ENCODE results near the gene ZNF786. TPM values are rescaled to one million over a fixed set of nuclear protein-coding genes. Genes with fewer than 3 reads are reported as not detected.

The ZNF786 gene
- total and polyA plus RNA-seq, 9 of the 15 experiments (the other 6 are each of a cell fraction or from before 2014, with no cell fraction given), result 0.31 to 5.4 (median 3.0) TPM

DNA sequence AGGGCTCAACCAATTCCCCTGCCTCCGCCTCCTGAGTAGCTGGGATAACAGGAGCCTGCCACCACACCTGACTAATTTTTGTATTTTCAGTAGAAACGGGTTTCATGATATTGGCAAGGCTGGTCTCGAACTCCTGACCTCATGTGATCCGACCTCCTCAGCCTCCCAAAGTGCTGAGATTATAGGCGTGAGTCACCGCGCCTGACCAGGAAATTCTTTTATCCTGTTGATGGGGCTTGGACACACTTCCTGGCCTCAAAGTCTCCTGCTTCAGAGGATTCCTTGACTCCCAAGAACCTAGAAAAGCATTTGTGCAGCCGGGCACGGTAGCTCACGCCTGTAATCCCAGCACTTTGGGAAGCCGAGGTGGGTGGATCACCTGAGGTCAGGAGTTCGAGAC, 19.5 kb upstream of the ZNF786 start (continued):
- TF ChIP-seq, protein P1, sequence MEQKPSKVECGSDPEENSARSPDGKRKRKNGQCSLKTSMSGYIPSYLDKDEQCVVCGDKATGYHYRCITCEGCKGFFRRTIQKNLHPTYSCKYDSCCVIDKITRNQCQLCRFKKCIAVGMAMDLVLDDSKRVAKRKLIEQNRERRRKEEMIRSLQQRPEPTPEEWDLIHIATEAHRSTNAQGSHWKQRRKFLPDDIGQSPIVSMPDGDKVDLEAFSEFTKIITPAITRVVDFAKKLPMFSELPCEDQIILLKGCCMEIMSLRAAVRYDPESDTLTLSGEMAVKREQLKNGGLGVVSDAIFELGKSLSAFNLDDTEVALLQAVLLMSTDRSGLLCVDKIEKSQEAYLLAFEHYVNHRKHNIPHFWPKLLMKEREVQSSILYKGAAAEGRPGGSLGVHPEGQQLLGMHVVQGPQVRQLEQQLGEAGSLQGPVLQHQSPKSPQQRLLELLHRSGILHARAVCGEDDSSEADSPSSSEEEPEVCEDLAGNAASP (IDR thresholded peaks at IDR 0.05), result no peak
- no peak for TF ChIP-seq HNRNPLL (IDR thresholded peaks at IDR 0.05; ENCODE audit: low read depth, low read length, poor library complexity, severe bottlenecking)
- no peak for TF ChIP-seq RBM25 (IDR thresholded peaks at IDR 0.05; ENCODE audit: low read depth, low read length, severe bottlenecking)
- no peak for TF ChIP-seq ZNF354B (CRISPR knock-in tag; IDR thresholded peaks at IDR 0.05)
- no peak for TF ChIP-seq PCBP2 (IDR thresholded peaks at IDR 0.05; ENCODE audit: low read depth, low read length, poor library complexity, severe bottlenecking)
- TF ChIP-seq ZSCAN32 (CRISPR knock-in tag; IDR thresholded peaks at IDR 0.05), result no peak
- TF ChIP-seq, protein P2, sequence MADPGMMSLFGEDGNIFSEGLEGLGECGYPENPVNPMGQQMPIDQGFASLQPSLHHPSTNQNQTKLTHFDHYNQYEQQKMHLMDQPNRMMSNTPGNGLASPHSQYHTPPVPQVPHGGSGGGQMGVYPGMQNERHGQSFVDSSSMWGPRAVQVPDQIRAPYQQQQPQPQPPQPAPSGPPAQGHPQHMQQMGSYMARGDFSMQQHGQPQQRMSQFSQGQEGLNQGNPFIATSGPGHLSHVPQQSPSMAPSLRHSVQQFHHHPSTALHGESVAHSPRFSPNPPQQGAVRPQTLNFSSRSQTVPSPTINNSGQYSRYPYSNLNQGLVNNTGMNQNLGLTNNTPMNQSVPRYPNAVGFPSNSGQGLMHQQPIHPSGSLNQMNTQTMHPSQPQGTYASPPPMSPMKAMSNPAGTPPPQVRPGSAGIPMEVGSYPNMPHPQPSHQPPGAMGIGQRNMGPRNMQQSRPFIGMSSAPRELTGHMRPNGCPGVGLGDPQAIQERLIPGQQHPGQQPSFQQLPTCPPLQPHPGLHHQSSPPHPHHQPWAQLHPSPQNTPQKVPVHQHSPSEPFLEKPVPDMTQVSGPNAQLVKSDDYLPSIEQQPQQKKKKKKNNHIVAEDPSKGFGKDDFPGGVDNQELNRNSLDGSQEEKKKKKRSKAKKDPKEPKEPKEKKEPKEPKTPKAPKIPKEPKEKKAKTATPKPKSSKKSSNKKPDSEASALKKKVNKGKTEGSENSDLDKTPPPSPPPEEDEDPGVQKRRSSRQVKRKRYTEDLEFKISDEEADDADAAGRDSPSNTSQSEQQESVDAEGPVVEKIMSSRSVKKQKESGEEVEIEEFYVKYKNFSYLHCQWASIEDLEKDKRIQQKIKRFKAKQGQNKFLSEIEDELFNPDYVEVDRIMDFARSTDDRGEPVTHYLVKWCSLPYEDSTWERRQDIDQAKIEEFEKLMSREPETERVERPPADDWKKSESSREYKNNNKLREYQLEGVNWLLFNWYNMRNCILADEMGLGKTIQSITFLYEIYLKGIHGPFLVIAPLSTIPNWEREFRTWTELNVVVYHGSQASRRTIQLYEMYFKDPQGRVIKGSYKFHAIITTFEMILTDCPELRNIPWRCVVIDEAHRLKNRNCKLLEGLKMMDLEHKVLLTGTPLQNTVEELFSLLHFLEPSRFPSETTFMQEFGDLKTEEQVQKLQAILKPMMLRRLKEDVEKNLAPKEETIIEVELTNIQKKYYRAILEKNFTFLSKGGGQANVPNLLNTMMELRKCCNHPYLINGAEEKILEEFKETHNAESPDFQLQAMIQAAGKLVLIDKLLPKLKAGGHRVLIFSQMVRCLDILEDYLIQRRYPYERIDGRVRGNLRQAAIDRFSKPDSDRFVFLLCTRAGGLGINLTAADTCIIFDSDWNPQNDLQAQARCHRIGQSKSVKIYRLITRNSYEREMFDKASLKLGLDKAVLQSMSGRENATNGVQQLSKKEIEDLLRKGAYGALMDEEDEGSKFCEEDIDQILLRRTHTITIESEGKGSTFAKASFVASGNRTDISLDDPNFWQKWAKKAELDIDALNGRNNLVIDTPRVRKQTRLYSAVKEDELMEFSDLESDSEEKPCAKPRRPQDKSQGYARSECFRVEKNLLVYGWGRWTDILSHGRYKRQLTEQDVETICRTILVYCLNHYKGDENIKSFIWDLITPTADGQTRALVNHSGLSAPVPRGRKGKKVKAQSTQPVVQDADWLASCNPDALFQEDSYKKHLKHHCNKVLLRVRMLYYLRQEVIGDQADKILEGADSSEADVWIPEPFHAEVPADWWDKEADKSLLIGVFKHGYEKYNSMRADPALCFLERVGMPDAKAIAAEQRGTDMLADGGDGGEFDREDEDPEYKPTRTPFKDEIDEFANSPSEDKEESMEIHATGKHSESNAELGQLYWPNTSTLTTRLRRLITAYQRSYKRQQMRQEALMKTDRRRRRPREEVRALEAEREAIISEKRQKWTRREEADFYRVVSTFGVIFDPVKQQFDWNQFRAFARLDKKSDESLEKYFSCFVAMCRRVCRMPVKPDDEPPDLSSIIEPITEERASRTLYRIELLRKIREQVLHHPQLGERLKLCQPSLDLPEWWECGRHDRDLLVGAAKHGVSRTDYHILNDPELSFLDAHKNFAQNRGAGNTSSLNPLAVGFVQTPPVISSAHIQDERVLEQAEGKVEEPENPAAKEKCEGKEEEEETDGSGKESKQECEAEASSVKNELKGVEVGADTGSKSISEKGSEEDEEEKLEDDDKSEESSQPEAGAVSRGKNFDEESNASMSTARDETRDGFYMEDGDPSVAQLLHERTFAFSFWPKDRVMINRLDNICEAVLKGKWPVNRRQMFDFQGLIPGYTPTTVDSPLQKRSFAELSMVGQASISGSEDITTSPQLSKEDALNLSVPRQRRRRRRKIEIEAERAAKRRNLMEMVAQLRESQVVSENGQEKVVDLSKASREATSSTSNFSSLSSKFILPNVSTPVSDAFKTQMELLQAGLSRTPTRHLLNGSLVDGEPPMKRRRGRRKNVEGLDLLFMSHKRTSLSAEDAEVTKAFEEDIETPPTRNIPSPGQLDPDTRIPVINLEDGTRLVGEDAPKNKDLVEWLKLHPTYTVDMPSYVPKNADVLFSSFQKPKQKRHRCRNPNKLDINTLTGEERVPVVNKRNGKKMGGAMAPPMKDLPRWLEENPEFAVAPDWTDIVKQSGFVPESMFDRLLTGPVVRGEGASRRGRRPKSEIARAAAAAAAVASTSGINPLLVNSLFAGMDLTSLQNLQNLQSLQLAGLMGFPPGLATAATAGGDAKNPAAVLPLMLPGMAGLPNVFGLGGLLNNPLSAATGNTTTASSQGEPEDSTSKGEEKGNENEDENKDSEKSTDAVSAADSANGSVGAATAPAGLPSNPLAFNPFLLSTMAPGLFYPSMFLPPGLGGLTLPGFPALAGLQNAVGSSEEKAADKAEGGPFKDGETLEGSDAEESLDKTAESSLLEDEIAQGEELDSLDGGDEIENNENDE (IDR thresholded peaks at IDR 0.05; ENCODE audit: low read depth, low read length), result no peak
- TF ChIP-seq SREBF1 (IDR thresholded peaks at IDR 0.05; ENCODE audit: borderline replicate concordance, low read depth, low read length), result no peak
- TF ChIP-seq ZNF408 (CRISPR knock-in tag; IDR thresholded peaks at IDR 0.05; ENCODE audit: low read depth), result no peak
- TF ChIP-seq ADNP (tag; IDR thresholded peaks at IDR 0.05), result no peak
- TF ChIP-seq SMAD1 (IDR thresholded peaks at IDR 0.05; ENCODE audit: low read depth, low read length, partially characterized antibody), result no peak
- TF ChIP-seq ZNF79 (CRISPR knock-in tag; IDR thresholded peaks at IDR 0.05; ENCODE audit: low read depth), result no peak
- TF ChIP-seq, protein P3, sequence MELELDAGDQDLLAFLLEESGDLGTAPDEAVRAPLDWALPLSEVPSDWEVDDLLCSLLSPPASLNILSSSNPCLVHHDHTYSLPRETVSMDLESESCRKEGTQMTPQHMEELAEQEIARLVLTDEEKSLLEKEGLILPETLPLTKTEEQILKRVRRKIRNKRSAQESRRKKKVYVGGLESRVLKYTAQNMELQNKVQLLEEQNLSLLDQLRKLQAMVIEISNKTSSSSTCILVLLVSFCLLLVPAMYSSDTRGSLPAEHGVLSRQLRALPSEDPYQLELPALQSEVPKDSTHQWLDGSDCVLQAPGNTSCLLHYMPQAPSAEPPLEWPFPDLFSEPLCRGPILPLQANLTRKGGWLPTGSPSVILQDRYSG (tag; conservative IDR thresholded peaks at IDR 0.05; ENCODE audit: low read depth), result no peak
- no peak for TF ChIP-seq TCF7L2 (IDR thresholded peaks at IDR 0.05; ENCODE audit: low read depth, low read length)
